Mesenchymal stem cell (in vitro differentiated cells and primary cell): Measurements from ENCODE around the gene ADAMTS14.

ENCODE experiments used
- DNase-seq: peaks from one replicate; pipeline ENCODE4 v3.0.0-alpha.2; 2013
- H2AFZ ChIP-seq: one replicate; pipeline ENCODE4 v1.6.1; 2013; ENCODE audit warnings: low read depth, mild to moderate bottlenecking, control low read depth, inconsistent platforms, low read length, moderate library complexity
- H2AK5ac ChIP-seq: 2 replicates; pipeline ENCODE4 v1.6.1; 2013; ENCODE audit warnings: low read length, moderate library complexity, mild to moderate bottlenecking, inconsistent platforms; ENCODE audit not compliant: severe bottlenecking
- H2BK120ac ChIP-seq: one replicate; pipeline ENCODE4 v1.6.1; 2013; ENCODE audit warnings: low read depth, mild to moderate bottlenecking, inconsistent platforms, low read length, moderate library complexity
- H2BK12ac ChIP-seq, 2 experiments: one replicate each; pipeline ENCODE4 v1.6.1; 2013; ENCODE audit warnings: inconsistent platforms in 2 of 2, low read length in 2 of 2, mild to moderate bottlenecking in 2 of 2, moderate library complexity in 2 of 2, control low read depth in 1 of 2
- H2BK15ac ChIP-seq: one replicate; pipeline ENCODE4 v1.6.1; 2013; ENCODE audit warnings: mild to moderate bottlenecking, low read depth, inconsistent platforms; ENCODE audit not compliant: poor library complexity, severe bottlenecking
- H2BK5ac ChIP-seq: 2 replicates; pipeline ENCODE4 v1.6.1; 2013; ENCODE audit warnings: low read depth, mild to moderate bottlenecking, low read length, control low read depth, inconsistent platforms; ENCODE audit not compliant: poor library complexity, severe bottlenecking
- H3K14ac ChIP-seq, 2 experiments: one replicate each; pipeline ENCODE4 v1.6.1; 2013; ENCODE audit warnings: inconsistent platforms in 2 of 2, low read length in 2 of 2, control low read depth in 1 of 2, mild to moderate bottlenecking in 1 of 2, moderate library complexity in 1 of 2
- H3K18ac ChIP-seq, 2 experiments: one replicate each; pipeline ENCODE4 v1.6.1; 2013; ENCODE audit warnings: inconsistent platforms in 2 of 2, low read length in 2 of 2, control low read depth in 1 of 2, low read depth in 1 of 2, mild to moderate bottlenecking in 1 of 2
- H3K23ac ChIP-seq, 2 experiments: one replicate each; pipeline ENCODE4 v1.6.1; 2013; ENCODE audit warnings: inconsistent platforms in 2 of 2, low read length in 2 of 2, mild to moderate bottlenecking in 2 of 2, moderate library complexity in 2 of 2, control low read depth in 1 of 2
- H3K27ac ChIP-seq: 2 replicates; pipeline ENCODE4 v1.5.1; 2013; ENCODE audit warnings: mild to moderate bottlenecking, moderate library complexity, low read length, control low read depth, inconsistent platforms; ENCODE audit not compliant: poor library complexity, severe bottlenecking
- H3K27me3 ChIP-seq, 2 experiments: 2 replicates each; pipeline versions ENCODE4 v1.6.1 to v1.7.0; 2013; ENCODE audit warnings: low read length in 2 of 2, mild to moderate bottlenecking in 2 of 2, moderate library complexity in 2 of 2, control low read depth in 1 of 2, inconsistent platforms in 1 of 2; ENCODE audit not compliant: control insufficient read depth in 1 of 2, insufficient read depth in 1 of 2
- H3K36me3 ChIP-seq, 2 experiments: 2 replicates each; pipeline versions ENCODE4 v1.6.1 to v1.7.0; 2013; ENCODE audit warnings: low read length in 2 of 2, control low read depth in 1 of 2, inconsistent platforms in 1 of 2, low read depth in 1 of 2, mild to moderate bottlenecking in 1 of 2; ENCODE audit not compliant: insufficient read depth in 2 of 2, control insufficient read depth in 1 of 2
- H3K4ac ChIP-seq, 2 experiments: one replicate each; pipeline ENCODE4 v1.6.1; 2013; ENCODE audit warnings: inconsistent platforms in 2 of 2, low read length in 2 of 2, mild to moderate bottlenecking in 2 of 2, moderate library complexity in 2 of 2, control low read depth in 1 of 2, low read depth in 1 of 2
- H3K4me1 ChIP-seq: 2 replicates; pipeline ENCODE4 v1.6.1; 2013; ENCODE audit warnings: low read depth, low read length, control low read depth; ENCODE audit not compliant: control insufficient read depth, insufficient read depth
- H3K4me2 ChIP-seq: 2 replicates; pipeline ENCODE4 v1.6.1; 2013; ENCODE audit warnings: low read length, mild to moderate bottlenecking, inconsistent platforms; ENCODE audit not compliant: poor library complexity, severe bottlenecking
- H3K4me3 ChIP-seq, 2 experiments: 2 replicates each; pipeline versions ENCODE4 v1.5.1 to v1.7.0; 2013; ENCODE audit warnings: low read length in 2 of 2, mild to moderate bottlenecking in 2 of 2, control low read depth in 1 of 2, low read depth in 1 of 2; ENCODE audit not compliant: insufficient read depth in 1 of 2
- H3K79me1 ChIP-seq: replicated peaks from 2 replicates; pipeline ENCODE4 v1.6.1; 2013; ENCODE audit warnings: mild to moderate bottlenecking, control low read depth, low read length, inconsistent platforms; ENCODE audit not compliant: poor library complexity, severe bottlenecking
- H3K9ac ChIP-seq: 2 replicates; pipeline ENCODE4 v1.7.0; 2013; ENCODE audit warnings: mild to moderate bottlenecking, low read length, moderate library complexity
- H3K9me3 ChIP-seq: 2 replicates; pipeline ENCODE4 v1.7.0; 2013; ENCODE audit warnings: mild to moderate bottlenecking, low read length; ENCODE audit not compliant: control insufficient read depth
- H4K8ac ChIP-seq: one replicate; pipeline ENCODE4 v1.6.1; 2013; ENCODE audit warnings: inconsistent platforms, mild to moderate bottlenecking, low read length, moderate library complexity
- H4K91ac ChIP-seq: one replicate; pipeline ENCODE4 v1.6.1; 2013; ENCODE audit warnings: mild to moderate bottlenecking, low read length, inconsistent platforms
- WGBS: methylation state at CpG from one replicate; pipeline ENCODE4 v1.1.7; 2013; ENCODE audit warnings: mixed read lengths; 5-methylcytosine and 5-hydroxymethylcytosine counted together

The ADAMTS14 gene

GRCh38 chr10:70711911-70712310 is 39.6 kb downstream of the ADAMTS14 start:
- Histone ChIP-seq H2AK5ac (no peak overlapping the region), H3K4me3 (no peak overlapping the region), H3K9me3 (no peaks in the 10 kb centered on the region), H2BK12ac (no peak overlapping the region), H2BK15ac (no peak overlapping the region), H3K4me2 (no peak overlapping the region), H3K4me1 (peaks cover 18% of the 10 kb centered on the region), H2BK120ac (no peak overlapping the region), H2BK5ac (no peak overlapping the region), H3K27ac (no peak overlapping the region), H3K14ac (no peak overlapping the region), H3K27me3 (no peaks in the 10 kb centered on the region), H3K18ac (no peak overlapping the region), H3K79me1 (peaks cover 28% of the 10 kb centered on the region), H4K91ac (no peak overlapping the region), H4K8ac (no peak overlapping the region), H3K36me3 (peaks cover 60 to 67% of the 10 kb centered on the region in 2 experiments), H3K9ac (no peak overlapping the region), H2AFZ (no peak overlapping the region), H3K23ac (no peak overlapping the region), H3K4ac (no peak overlapping the region)
- WGBS = 76% methylated on average over 7 of the region's 7 CpGs
- DNase-seq = no peak

GRCh38 chr10:70714245-70714644 is 41.9 kb downstream of the ADAMTS14 start:
- Histone ChIP-seq H2BK120ac (no peak overlapping the region), H3K36me3 (peaks cover 57 to 58% of the 10 kb centered on the region in 2 experiments), H2AFZ (no peak overlapping the region), H3K27me3 (no peaks in the 10 kb centered on the region), H3K18ac (no peak overlapping the region), H3K4me3 (no peak overlapping the region), H4K91ac (no peak overlapping the region), H3K4ac (no peak overlapping the region), H2BK12ac (no peak overlapping the region), H2BK15ac (no peak overlapping the region), H3K23ac (no peak overlapping the region), H2AK5ac (peak overlapping the region; percentile 58), H4K8ac (no peak overlapping the region), H3K9ac (no peak overlapping the region), H3K9me3 (no peaks in the 10 kb centered on the region), H3K79me1 (peaks cover 37% of the 10 kb centered on the region), H3K14ac (no peak overlapping the region), H2BK5ac (no peak overlapping the region), H3K27ac (no peak overlapping the region), H3K4me2 (no peak overlapping the region), H3K4me1 (peaks cover 21% of the 10 kb centered on the region)
- WGBS = 80% methylated on average over 3 of the region's 4 CpGs
- no peak for DNase-seq

GRCh38 chr10:70714951-70715350 is 42.6 kb downstream of the ADAMTS14 start:
- Histone ChIP-seq H4K91ac (no peak overlapping the region), H2AK5ac (no peak overlapping the region), H3K36me3 (peaks cover 57 to 59% of the 10 kb centered on the region in 2 experiments), H2BK12ac (no peak overlapping the region), H3K9me3 (no peaks in the 10 kb centered on the region), H2BK120ac (no peak overlapping the region), H3K4me2 (no peak overlapping the region), H3K9ac (no peak overlapping the region), H3K79me1 (peaks cover 36% of the 10 kb centered on the region), H3K27ac (no peak overlapping the region), H3K18ac (no peak overlapping the region), H3K23ac (no peak overlapping the region), H2BK15ac (no peak overlapping the region), H3K27me3 (no peaks in the 10 kb centered on the region), H3K4me3 (no peak overlapping the region), H3K4ac (no peak overlapping the region), H2BK5ac (no peak overlapping the region), H2AFZ (no peak overlapping the region), H4K8ac (no peak overlapping the region), H3K14ac (no peak overlapping the region), H3K4me1 (peaks cover 21% of the 10 kb centered on the region)
- DNase-seq = peak; percentile 24
- WGBS = 24% methylated on average over 2 of the region's 2 CpGs

GRCh38 chr10:70715853-70716795 is 43.8 kb downstream of the ADAMTS14 start:
- Histone ChIP-seq H3K27me3 (no peaks in the 10 kb centered on the region), H2BK5ac (no peak overlapping the region), H3K9me3 (no peaks in the 10 kb centered on the region), H4K91ac (no peak overlapping the region), H3K36me3 (peaks cover 52 to 56% of the 10 kb centered on the region in 2 experiments), H3K4me2 (no peak overlapping the region), H3K4me1 (peaks cover 21% of the 10 kb centered on the region), H4K8ac (no peak overlapping the region), H2AK5ac (peak overlapping the region; percentile 55), H3K27ac (no peak overlapping the region), H3K23ac (no peak overlapping the region), H3K9ac (no peak overlapping the region), H3K14ac (peak overlapping the region in 1 of 2 experiments; percentile 11), H3K4ac (peak overlapping the region in 1 of 2 experiments; percentile 17), H2BK15ac (no peak overlapping the region), H3K79me1 (peaks cover 29% of the 10 kb centered on the region), H3K4me3 (peak overlapping the region in 1 of 2 experiments; percentile 15), H2BK120ac (no peak overlapping the region), H2AFZ (peak overlapping the region; percentile 57), H2BK12ac (no peak overlapping the region), H3K18ac (peak overlapping the region in 1 of 2 experiments; percentile 47)
- 68% methylated on average over 16 of the region's 16 CpGs for WGBS
- peak; percentile 78 for DNase-seq
